Liver (tissue), 3 donors: Measurements from ENCODE around the gene KCNJ14.

Source experiments
- CTCF ChIP-seq: fragments of 150-350 bp; IDR thresholded peaks from 2 replicates; pipeline ENCODE4 v1.5.1; 2017; ENCODE audit warnings: improper control_type of control experiment, low read depth, low read length; ENCODE audit not compliant: missing input control
- EGR1 ChIP-seq, 2 donors: IDR thresholded peaks; 2 replicates each; pipeline ENCODE4 v1.6.1; 2016 to 2018; ENCODE audit warnings: antibody characterized with exemption in 2 of 2, low read depth in 2 of 2
- FOXA1 ChIP-seq: IDR thresholded peaks from 2 replicates; pipeline ENCODE4 v1.6.1; 2016; ENCODE audit warnings: antibody characterized with exemption
- GABPA ChIP-seq, 2 donors: IDR thresholded peaks in 1 of 2; conservative IDR thresholded peaks in 1 of 2; 2 replicates each; pipeline ENCODE4 v1.6.1; 2016; ENCODE audit warnings: antibody characterized with exemption in 2 of 2, mild to moderate bottlenecking in 1 of 2, moderate library complexity in 1 of 2
- HNF4G ChIP-seq: IDR thresholded peaks from 2 replicates; pipeline ENCODE4 v1.6.1; 2016; ENCODE audit warnings: antibody characterized with exemption
- JUND ChIP-seq, 2 donors: IDR thresholded peaks; 2 replicates each; pipeline ENCODE4 v1.6.1; 2016; ENCODE audit warnings: antibody characterized with exemption in 2 of 2
- NR2F2 ChIP-seq: IDR thresholded peaks from 2 replicates; pipeline ENCODE4 v1.6.1; 2016; ENCODE audit warnings: antibody characterized with exemption
- RAD21 ChIP-seq, 2 donors: IDR thresholded peaks; 2 replicates each; pipeline ENCODE4 v1.6.1; 2016; ENCODE audit warnings: antibody characterized with exemption in 2 of 2, mild to moderate bottlenecking in 2 of 2
- REST ChIP-seq: IDR thresholded peaks from 2 replicates; pipeline ENCODE4 v1.6.1; 2016; ENCODE audit warnings: antibody characterized with exemption, mild to moderate bottlenecking
- SP1 ChIP-seq: IDR thresholded peaks from 2 replicates; pipeline ENCODE4 v1.6.1; 2018; ENCODE audit warnings: antibody characterized with exemption, mild to moderate bottlenecking
- TAF1 ChIP-seq: conservative IDR thresholded peaks from 2 replicates; pipeline ENCODE4 v1.6.1; 2016; ENCODE audit warnings: antibody characterized with exemption, mild to moderate bottlenecking
- YY1 ChIP-seq: IDR thresholded peaks from 2 replicates; pipeline ENCODE4 v1.6.1; 2016; ENCODE audit warnings: antibody characterized with exemption, mild to moderate bottlenecking
- ZBTB33 ChIP-seq: IDR thresholded peaks from 2 replicates; pipeline ENCODE4 v1.6.1; 2016; ENCODE audit warnings: antibody characterized with exemption
- donor health status: healthy.
- donor health status: healthy.

GRCh38 chr19:48512504-48513288 lies 57.3 kb downstream of the KCNJ14 start:
- TF ChIP-seq CTCF, result no peak
- TF ChIP-seq SP1, result no peak
- no peak for TF ChIP-seq ZBTB33
- no peak for TF ChIP-seq JUND (IDR thresholded peaks at IDR 0.05)
- no peak for TF ChIP-seq EGR1 (IDR thresholded peaks at IDR 0.05; ENCODE audit: low read depth in 2 of 2)
- no peak for TF ChIP-seq REST
- TF ChIP-seq YY1, result no peak
- TF ChIP-seq TAF1, result no peak
- no peak for TF ChIP-seq RAD21 (IDR thresholded peaks at IDR 0.05)
- no peak for TF ChIP-seq FOXA1
- no peak for TF ChIP-seq GABPA (IDR thresholded peaks at IDR 0.05 in 1 of 2, conservative IDR thresholded peaks at IDR 0.05 in 1 of 2)
- no peak for TF ChIP-seq NR2F2
- no peak for TF ChIP-seq HNF4G
